A549 (cell line): ENCODE results near the gene SYT8. TPM values are rescaled to one million over a fixed set of nuclear protein-coding genes. Genes with fewer than 3 reads are reported as not detected.
A peak's percentile ranks its signal among the peaks of the same experiment; 100 is the strongest.

Experiments used
- ATAC-seq, 2 experiments: fragments of 200-7000 bp in 1 of 2; fragments of >200 bp in 1 of 2; cut with Nextera tagmentation in 1 of 2; cut with Tn5 transposase in 1 of 2; 3 replicates each; pipeline versions ENCODE4 v1.8.0 to v1.9.1; 2018 to 2020; ENCODE audit warnings: mild to moderate bottlenecking in 1 of 2, moderate library complexity in 1 of 2
- CTCF ChIA-PET: fragments of 300-600 bp; sonication (Branson Sonifier 250); formaldehyde crosslinking; extraction: SDS; loops from one replicate; lab custom pipeline; 2021; ENCODE audit warnings: antibody characterized with exemption, inconsistent platforms; lab: Yijun Ruan, JAX
- POLR2A ChIA-PET: fragments of 350-600 bp; formaldehyde crosslinking; extraction: SDS; loops from one replicate; lab custom pipeline; 2021; ENCODE audit warnings: antibody characterized with exemption, inconsistent platforms; lab: Yijun Ruan, JAX
- DNase-seq, 2 experiments: peaks; one replicate each; pipeline versions ENCODE4 v3.0.0 to v3.0.0-alpha.2; 2011 to 2016; ENCODE audit warnings: low read depth in 1 of 2, low spot score in 1 of 2
- FAIRE-seq: peaks from 2 replicates; lab custom pipeline; 2011; peaks lifted over from hg19 to GRCh38; lab: Jason Lieb, UNC
- H3K27ac ChIP-seq, 2 experiments: fragments of >200 bp; sonication (Bioruptor Twin); formaldehyde crosslinking; 3 replicates each; pipeline ENCODE4 v1.5.1; 2016 to 2017
- H3K4me1 ChIP-seq: fragments of >200 bp; sonication (Bioruptor Twin); formaldehyde crosslinking; 3 replicates; pipeline ENCODE4 v1.6.1; 2016
- H3K4me2 ChIP-seq: fragments of >200 bp; sonication (Bioruptor Twin); formaldehyde crosslinking; 3 replicates; pipeline ENCODE4 v1.6.1; 2016
- H3K4me3 ChIP-seq: fragments of >200 bp; sonication (Bioruptor Twin); formaldehyde crosslinking; 3 replicates; pipeline ENCODE4 v1.5.1; 2016
- H3K9me3 ChIP-seq: fragments of >200 bp; sonication (Bioruptor Twin); formaldehyde crosslinking; 3 replicates; pipeline ENCODE4 v1.6.1; 2016
- BHLHE40 ChIP-seq: IDR thresholded peaks from 2 replicates; pipeline ENCODE4 v1.6.1; 2012; ENCODE audit warnings: low read depth, low read length, inconsistent platforms
- CBX2 ChIP-seq: fragments of 200-600 bp; sonication (generic); IDR thresholded peaks from 2 replicates; pipeline ENCODE4 v1.6.1; 2016; ENCODE audit warnings: low read depth, mild to moderate bottlenecking, borderline replicate concordance
- CEBPB ChIP-seq, 2 experiments: fragments of >200 bp in 1 of 2; sonication (Bioruptor Twin) in 1 of 2; formaldehyde crosslinking in 1 of 2; IDR thresholded peaks; 2 replicates each; pipeline ENCODE4 v1.6.1; 2012 to 2016
- EHF ChIP-seq: fragments of 250-450 bp; sonication (Bioruptor Pico); IDR thresholded peaks from 2 replicates; pipeline ENCODE4 v1.5.0; 2020; ENCODE audit warnings: mild to moderate bottlenecking
- EHMT2 ChIP-seq: fragments of 200-600 bp; sonication (generic); IDR thresholded peaks from 2 replicates; pipeline ENCODE4 v1.6.1; 2016; ENCODE audit warnings: antibody characterized with exemption, low read depth, mild to moderate bottlenecking, moderate library complexity
- FOSL2 ChIP-seq, 2 experiments: fragments of 450-650 bp in 1 of 2; fragments of >200 bp in 1 of 2; sonication (Bioruptor Twin) in 1 of 2; formaldehyde crosslinking; IDR thresholded peaks; 2 replicates each; pipeline versions ENCODE4 v1.5.0 to v1.6.1; 2016 to 2020; ENCODE audit warnings: mild to moderate bottlenecking in 1 of 2, moderate library complexity in 1 of 2
- GATA3 ChIP-seq: IDR thresholded peaks from 2 replicates; pipeline ENCODE4 v1.6.1; 2012; ENCODE audit warnings: borderline replicate concordance
- JUN ChIP-seq, 2 experiments: fragments of >200 bp; sonication (Bioruptor Twin); formaldehyde crosslinking; IDR thresholded peaks; 2 replicates in 1 of 2; 3 replicates in 1 of 2; pipeline ENCODE4 v1.6.1; 2016 to 2017
- KDM1A ChIP-seq: fragments of 200-600 bp; sonication (generic); IDR thresholded peaks from 2 replicates; pipeline ENCODE4 v1.6.1; 2016; ENCODE audit warnings: low read depth, mild to moderate bottlenecking
- KDM5A ChIP-seq: fragments of 200-600 bp; sonication (generic); IDR thresholded peaks from 2 replicates; pipeline ENCODE4 v1.6.1; 2016; ENCODE audit warnings: antibody characterized with exemption, mild to moderate bottlenecking
- MAFK ChIP-seq: fragments of 450-650 bp; IDR thresholded peaks from 2 replicates; pipeline ENCODE4 v1.6.1; 2014; ENCODE audit not compliant: partially characterized antibody
- MYC ChIP-seq: IDR thresholded peaks from 2 replicates; pipeline ENCODE4 v1.6.1; 2012; ENCODE audit warnings: mild to moderate bottlenecking, inconsistent platforms, low read length, improper control_type of control experiment, borderline replicate concordance
- POLR2A ChIP-seq: IDR thresholded peaks from 2 replicates; pipeline ENCODE4 v1.6.1; 2012; ENCODE audit warnings: mild to moderate bottlenecking, low read length
- RARB ChIP-seq: fragments of 250-450 bp; sonication (Bioruptor Pico); IDR thresholded peaks from 2 replicates; pipeline ENCODE4 v1.8.0; 2021; ENCODE audit warnings: mild to moderate bottlenecking, moderate library complexity
- RCOR1 ChIP-seq: fragments of 150-350 bp; IDR thresholded peaks from 2 replicates; pipeline ENCODE4 v1.6.1; 2014; ENCODE audit warnings: antibody characterized with exemption, low read length, low read depth
- RFX5 ChIP-seq: fragments of 450-650 bp; IDR thresholded peaks from 2 replicates; pipeline ENCODE4 v1.7.1; 2014; ENCODE audit warnings: antibody characterized with exemption, mild to moderate bottlenecking, moderate library complexity
- RNF2 ChIP-seq: fragments of 200-600 bp; sonication (generic); IDR thresholded peaks from 2 replicates; pipeline ENCODE4 v1.6.1; 2016; ENCODE audit warnings: low read depth, mild to moderate bottlenecking, antibody characterized with exemption, moderate library complexity, borderline replicate concordance
- ZC3H11A ChIP-seq: fragments of 450-650 bp; IDR thresholded peaks from 2 replicates; pipeline ENCODE4 v1.6.1; 2014; ENCODE audit warnings: antibody characterized with exemption, mild to moderate bottlenecking
- ZFP36 ChIP-seq: fragments of 450-650 bp; IDR thresholded peaks from 2 replicates; pipeline ENCODE4 v1.6.1; 2014; ENCODE audit warnings: borderline replicate concordance; ENCODE audit not compliant: partially characterized antibody
- ZNF302 ChIP-seq: fragments of 250-450 bp; sonication (Bioruptor Pico); IDR thresholded peaks from 2 replicates; pipeline ENCODE4 v1.9.0; 2021; ENCODE audit warnings: inconsistent platforms, mild to moderate bottlenecking, moderate library complexity
- WGBS: methylation state at CpG from one replicate; pipeline ENCODE4 v1.1.6; 2017; ENCODE audit errors: missing lambda C conversion rate; 5-methylcytosine and 5-hydroxymethylcytosine counted together
- polyA plus RNA-seq, 4 experiments: library from polyadenylated mRNA; depleted of rRNA in 3 of 4; stranded (reverse); fragments of >200 nt; fragmentation: RNase III in 1 of 4; extraction: RNeasy Plus Mini Kit Qiagen cat#74134 plus additional on column Dnase treatment in 1 of 4; gene quantifications; 2 replicates in 3 of 4; 3 replicates in 1 of 4; pipeline ENCODE4 v1.2.3, GENCODE V29; 2011 to 2017
- TF ChIP-seq, protein P1 (sequence below): IDR thresholded peaks from 2 replicates; pipeline ENCODE4 v1.6.1; 2012
- TF ChIP-seq, protein P2 (sequence below): IDR thresholded peaks from 2 replicates; pipeline ENCODE4 v1.6.1; 2012; ENCODE audit warnings: low read depth, borderline replicate concordance
- TF ChIP-seq, protein P3 (sequence below): fragments of >200 bp; sonication (Bioruptor Twin); formaldehyde crosslinking; IDR thresholded peaks from 3 replicates; pipeline ENCODE4 v1.6.1; 2016
- TF ChIP-seq, protein P4 (sequence below): fragments of 200-600 bp; sonication (generic); IDR thresholded peaks from 2 replicates; pipeline ENCODE4 v1.6.1; 2016; ENCODE audit warnings: antibody characterized with exemption, mild to moderate bottlenecking, moderate library complexity
- TF ChIP-seq, protein P5 (sequence below): fragments of >200 bp; sonication (Bioruptor Twin); formaldehyde crosslinking; IDR thresholded peaks from 3 replicates; pipeline ENCODE4 v1.5.1; 2016

SYT8 gene
- polyA plus RNA-seq, 2 of the 4 experiments (the other 2 are of a cell fraction): 0.25 TPM; not detected in 1

DNA sequence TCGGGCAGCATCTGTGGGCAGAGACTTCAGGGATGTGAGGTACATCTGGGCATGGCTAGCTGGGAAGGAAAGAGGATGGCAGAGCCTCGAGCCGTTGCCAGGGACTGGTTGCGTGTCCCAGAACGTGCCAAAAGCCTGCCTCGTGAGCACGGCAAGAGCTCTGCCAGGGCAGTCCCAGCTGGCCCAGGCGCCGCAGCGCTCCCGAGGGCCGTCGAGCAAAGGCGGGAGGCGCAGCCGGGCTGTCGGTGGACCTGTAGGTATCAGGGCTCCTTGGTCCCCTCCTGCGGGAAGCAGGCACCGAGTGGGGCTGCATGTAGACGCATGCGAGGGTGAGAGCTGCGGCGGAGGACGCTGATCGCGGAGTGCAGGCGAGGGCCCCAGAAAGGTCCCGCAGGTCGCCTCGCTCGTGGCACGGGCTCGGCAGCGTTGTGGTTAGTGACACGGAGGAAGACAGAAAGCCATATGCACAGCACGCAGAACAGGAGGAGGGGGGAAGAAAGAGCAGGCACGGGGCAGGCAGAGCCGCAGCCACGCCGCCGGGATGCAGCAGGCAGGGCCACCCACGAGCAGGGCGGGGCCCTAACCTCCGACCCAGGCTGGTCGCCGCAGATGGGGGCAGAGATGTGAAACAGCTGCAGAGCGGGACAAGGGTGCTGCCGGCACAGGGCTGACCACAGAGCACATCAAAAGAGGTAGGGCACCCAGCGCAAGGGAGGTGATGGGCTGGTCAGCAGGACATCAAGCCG, 36.1 kb downstream of the SYT8 start:
- H3K4me1 ChIP-seq: peaks cover 25% of the 10 kb centered on the region
- FAIRE-seq (no peak), ATAC-seq (peak in 1 of 2 experiments; percentile 34; a peak in 3 of 6 replicates), DNase-seq (no peak)
- POLR2A ChIA-PET: no interaction called here
- no peaks in the 10 kb centered on the region for H3K9me3 ChIP-seq
- CTCF ChIA-PET: interaction anchor here (0.7 to 3.5 kb wide), 15 partner anchors 11 to 280 kb away, joined by 3 to 35 read pairs (median 5); partner anchors contain the start of genes LSP1 and SYT8
- H3K4me2 ChIP-seq: peak overlapping the region; percentile 28; the same call in 1 of the 3 replicates
- TF ChIP-seq RNF2 (no peak), POLR2A (no peak), KDM1A (0 out of 2 replicates have a peak, but pooled peaks have one; percentile 20)
- H3K27ac ChIP-seq: peak overlapping the region in 1 of 2 experiments; percentile 56; a peak in 3 of 6 replicates
- H3K4me3 ChIP-seq: no peak overlapping the region
- 43% methylated on average over 41 of the region's 50 CpGs for WGBS

DNA sequence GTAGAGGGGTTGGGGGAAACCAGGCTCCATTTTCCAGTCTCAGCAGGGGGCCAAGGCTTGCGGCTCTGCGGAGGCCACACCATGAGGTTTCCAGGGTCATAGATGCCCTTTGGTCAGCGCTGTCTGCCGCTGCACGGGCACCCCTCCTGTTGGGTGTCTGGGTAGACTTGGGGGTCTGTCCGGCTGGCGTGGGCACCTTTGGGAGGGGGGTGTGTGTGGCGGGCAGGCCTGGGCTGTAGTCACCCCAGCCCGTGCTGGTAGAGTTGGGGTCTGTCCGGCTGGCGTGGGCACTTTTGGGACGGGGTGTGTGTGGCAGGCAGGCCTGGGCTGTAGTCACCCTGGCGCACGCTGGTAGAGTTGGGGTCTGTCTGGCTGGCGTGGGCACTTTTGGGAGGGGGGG, 36.7 kb downstream of the SYT8 start:
- ATAC-seq (no peak), DNase-seq (no peak), FAIRE-seq (no peak)
- Histone ChIP-seq H3K9me3 (no peaks in the 10 kb centered on the region), H3K27ac (no peak overlapping the region; a peak in 1 of 6 replicates), H3K4me2 (no peak overlapping the region), H3K4me1 (peaks cover 30% of the 10 kb centered on the region), H3K4me3 (no peak overlapping the region)
- POLR2A ChIA-PET: no interaction called here
- no peak for TF ChIP-seq KDM1A
- no peak for TF ChIP-seq CEBPB (IDR thresholded peaks at IDR 0.05)
- no peak for TF ChIP-seq EHMT2
- TF ChIP-seq EHF (CRISPR knock-in tag): no peak
- no peak for TF ChIP-seq RARB
- TF ChIP-seq FOSL2 (IDR thresholded peaks at IDR 0.05): no peak
- no peak for TF ChIP-seq FOSL2 (CRISPR knock-in tag; IDR thresholded peaks at IDR 0.05)
- TF ChIP-seq KDM5A: no peak
- no peak for TF ChIP-seq ZNF302 (CRISPR knock-in tag)
- no peak for TF ChIP-seq CBX2
- TF ChIP-seq, protein P1, sequence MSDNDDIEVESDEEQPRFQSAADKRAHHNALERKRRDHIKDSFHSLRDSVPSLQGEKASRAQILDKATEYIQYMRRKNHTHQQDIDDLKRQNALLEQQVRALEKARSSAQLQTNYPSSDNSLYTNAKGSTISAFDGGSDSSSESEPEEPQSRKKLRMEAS: no peak
- no peak for TF ChIP-seq ZC3H11A
- no peak for TF ChIP-seq RCOR1
- TF ChIP-seq MYC: no peak
- TF ChIP-seq MAFK: no peak
- TF ChIP-seq BHLHE40: no peak
- CTCF ChIA-PET: interaction anchor here (1.2 to 3.5 kb wide), 6 partner anchors 10 to 279 kb away, joined by 3 to 35 read pairs (median 20); partner anchors contain the start of gene SYT8
- WGBS: 81% methylated on average over 5 of the region's 15 CpGs

DNA sequence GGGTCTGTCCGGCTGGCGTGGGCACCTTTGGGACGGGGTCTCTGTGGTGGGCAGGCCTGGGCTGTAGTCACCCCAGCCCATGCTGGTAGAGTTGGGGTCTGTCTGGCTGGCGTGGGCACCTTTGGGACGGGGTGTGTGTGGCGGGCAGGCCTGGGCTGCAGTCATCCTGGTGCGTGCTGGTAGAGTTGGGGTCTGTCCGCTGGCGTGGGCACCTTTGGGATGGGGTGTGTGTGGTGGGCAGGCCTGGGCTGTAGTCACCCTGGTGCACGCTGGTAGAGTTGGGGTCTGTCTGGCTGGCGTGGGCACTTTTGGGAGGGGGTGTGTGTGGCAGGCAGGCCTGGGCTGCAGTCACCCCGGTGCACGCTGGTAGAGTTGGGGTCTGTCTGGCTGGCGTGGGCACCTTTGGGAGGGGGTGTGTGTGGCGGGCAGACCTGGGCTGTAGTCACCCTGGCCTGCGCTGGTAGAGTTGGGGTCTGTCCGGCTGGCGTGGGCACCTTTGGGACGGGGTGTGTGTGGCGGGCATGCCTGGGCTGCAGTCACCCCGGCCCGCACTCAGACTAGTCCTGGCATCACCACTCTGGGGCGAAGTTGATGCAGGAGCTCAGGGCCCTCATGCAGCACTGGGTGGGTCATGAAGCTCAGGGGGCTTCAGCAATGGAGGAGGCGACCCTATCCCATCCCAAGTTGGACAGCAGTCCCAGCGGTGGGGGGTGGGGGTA, 37.6 kb downstream of the SYT8 start:
- Histone ChIP-seq H3K4me1 (peaks cover 35% of the 10 kb centered on the region), H3K4me3 (no peak overlapping the region), H3K9me3 (no peaks in the 10 kb centered on the region), H3K4me2 (no peak overlapping the region), H3K27ac (peak overlapping the region in 1 of 2 experiments; percentile 38; a peak in 2 of 6 replicates)
- WGBS: 69% methylated on average over 10 of the region's 25 CpGs
- ATAC-seq (no peak), DNase-seq (no peak), FAIRE-seq (no peak)
- ChIA-PET POLR2A (no interaction called here), CTCF (interaction anchor here (0.6 to 1.5 kb wide), 4 partner anchors 10 to 281 kb away, joined by 3 read pairs; no protein-coding TSS in a partner anchor)
- no peak for TF ChIP-seq ZFP36
- TF ChIP-seq MYC: no peak
- no peak for TF ChIP-seq RNF2
- TF ChIP-seq RFX5: no peak
- TF ChIP-seq, protein P2, sequence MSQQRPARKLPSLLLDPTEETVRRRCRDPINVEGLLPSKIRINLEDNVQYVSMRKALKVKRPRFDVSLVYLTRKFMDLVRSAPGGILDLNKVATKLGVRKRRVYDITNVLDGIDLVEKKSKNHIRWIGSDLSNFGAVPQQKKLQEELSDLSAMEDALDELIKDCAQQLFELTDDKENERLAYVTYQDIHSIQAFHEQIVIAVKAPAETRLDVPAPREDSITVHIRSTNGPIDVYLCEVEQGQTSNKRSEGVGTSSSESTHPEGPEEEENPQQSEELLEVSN: no peak
- no peak for TF ChIP-seq JUN (IDR thresholded peaks at IDR 0.05)
- TF ChIP-seq, protein P3, sequence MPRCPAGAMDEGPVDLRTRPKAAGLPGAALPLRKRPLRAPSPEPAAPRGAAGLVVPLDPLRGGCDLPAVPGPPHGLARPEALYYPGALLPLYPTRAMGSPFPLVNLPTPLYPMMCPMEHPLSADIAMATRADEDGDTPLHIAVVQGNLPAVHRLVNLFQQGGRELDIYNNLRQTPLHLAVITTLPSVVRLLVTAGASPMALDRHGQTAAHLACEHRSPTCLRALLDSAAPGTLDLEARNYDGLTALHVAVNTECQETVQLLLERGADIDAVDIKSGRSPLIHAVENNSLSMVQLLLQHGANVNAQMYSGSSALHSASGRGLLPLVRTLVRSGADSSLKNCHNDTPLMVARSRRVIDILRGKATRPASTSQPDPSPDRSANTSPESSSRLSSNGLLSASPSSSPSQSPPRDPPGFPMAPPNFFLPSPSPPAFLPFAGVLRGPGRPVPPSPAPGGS: no peak
- TF ChIP-seq, protein P4, sequence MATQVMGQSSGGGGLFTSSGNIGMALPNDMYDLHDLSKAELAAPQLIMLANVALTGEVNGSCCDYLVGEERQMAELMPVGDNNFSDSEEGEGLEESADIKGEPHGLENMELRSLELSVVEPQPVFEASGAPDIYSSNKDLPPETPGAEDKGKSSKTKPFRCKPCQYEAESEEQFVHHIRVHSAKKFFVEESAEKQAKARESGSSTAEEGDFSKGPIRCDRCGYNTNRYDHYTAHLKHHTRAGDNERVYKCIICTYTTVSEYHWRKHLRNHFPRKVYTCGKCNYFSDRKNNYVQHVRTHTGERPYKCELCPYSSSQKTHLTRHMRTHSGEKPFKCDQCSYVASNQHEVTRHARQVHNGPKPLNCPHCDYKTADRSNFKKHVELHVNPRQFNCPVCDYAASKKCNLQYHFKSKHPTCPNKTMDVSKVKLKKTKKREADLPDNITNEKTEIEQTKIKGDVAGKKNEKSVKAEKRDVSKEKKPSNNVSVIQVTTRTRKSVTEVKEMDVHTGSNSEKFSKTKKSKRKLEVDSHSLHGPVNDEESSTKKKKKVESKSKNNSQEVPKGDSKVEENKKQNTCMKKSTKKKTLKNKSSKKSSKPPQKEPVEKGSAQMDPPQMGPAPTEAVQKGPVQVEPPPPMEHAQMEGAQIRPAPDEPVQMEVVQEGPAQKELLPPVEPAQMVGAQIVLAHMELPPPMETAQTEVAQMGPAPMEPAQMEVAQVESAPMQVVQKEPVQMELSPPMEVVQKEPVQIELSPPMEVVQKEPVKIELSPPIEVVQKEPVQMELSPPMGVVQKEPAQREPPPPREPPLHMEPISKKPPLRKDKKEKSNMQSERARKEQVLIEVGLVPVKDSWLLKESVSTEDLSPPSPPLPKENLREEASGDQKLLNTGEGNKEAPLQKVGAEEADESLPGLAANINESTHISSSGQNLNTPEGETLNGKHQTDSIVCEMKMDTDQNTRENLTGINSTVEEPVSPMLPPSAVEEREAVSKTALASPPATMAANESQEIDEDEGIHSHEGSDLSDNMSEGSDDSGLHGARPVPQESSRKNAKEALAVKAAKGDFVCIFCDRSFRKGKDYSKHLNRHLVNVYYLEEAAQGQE: no peak
- no peak for TF ChIP-seq KDM1A
- no peak for TF ChIP-seq GATA3
- TF ChIP-seq, protein P5, sequence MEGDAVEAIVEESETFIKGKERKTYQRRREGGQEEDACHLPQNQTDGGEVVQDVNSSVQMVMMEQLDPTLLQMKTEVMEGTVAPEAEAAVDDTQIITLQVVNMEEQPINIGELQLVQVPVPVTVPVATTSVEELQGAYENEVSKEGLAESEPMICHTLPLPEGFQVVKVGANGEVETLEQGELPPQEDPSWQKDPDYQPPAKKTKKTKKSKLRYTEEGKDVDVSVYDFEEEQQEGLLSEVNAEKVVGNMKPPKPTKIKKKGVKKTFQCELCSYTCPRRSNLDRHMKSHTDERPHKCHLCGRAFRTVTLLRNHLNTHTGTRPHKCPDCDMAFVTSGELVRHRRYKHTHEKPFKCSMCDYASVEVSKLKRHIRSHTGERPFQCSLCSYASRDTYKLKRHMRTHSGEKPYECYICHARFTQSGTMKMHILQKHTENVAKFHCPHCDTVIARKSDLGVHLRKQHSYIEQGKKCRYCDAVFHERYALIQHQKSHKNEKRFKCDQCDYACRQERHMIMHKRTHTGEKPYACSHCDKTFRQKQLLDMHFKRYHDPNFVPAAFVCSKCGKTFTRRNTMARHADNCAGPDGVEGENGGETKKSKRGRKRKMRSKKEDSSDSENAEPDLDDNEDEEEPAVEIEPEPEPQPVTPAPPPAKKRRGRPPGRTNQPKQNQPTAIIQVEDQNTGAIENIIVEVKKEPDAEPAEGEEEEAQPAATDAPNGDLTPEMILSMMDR: no peak
